T-cell (primary cell): ENCODE measurements around the gene SUSD6. TPM values are rescaled to one million over a fixed set of nuclear protein-coding genes. Genes with fewer than 3 reads are reported as not detected.
A peak's percentile ranks its signal among the peaks of the same experiment; 100 is the strongest.

Experiments
- ATAC-seq, 4 experiments: fragments of 200-7000 bp in 3 of 4; fragments of 150-1000 bp in 1 of 4; cut with Tn5 transposase; replicated peaks in 1 of 4; 1 replicate in 3 of 4; 2 replicates in 1 of 4; pipeline ENCODE4 v1.10.0; 2021; ENCODE audit warnings: moderate library complexity in 3 of 4, mild to moderate bottlenecking in 2 of 4, moderate number of reproducible peaks in 1 of 4
- CTCF ChIA-PET, 2 donors: fragments of 300-600 bp; sonication (Branson Sonifier 250); formaldehyde crosslinking; loops; one replicate each; lab custom pipeline; 2022; ENCODE audit warnings: antibody characterized with exemption in 2 of 2; lab: Charles Lee
- POLR2A ChIA-PET, 2 donors: fragments of 300-600 bp; sonication (Branson Sonifier 250); formaldehyde crosslinking; loops; one replicate each; lab custom pipeline; 2022; ENCODE audit warnings: antibody characterized with exemption in 2 of 2; lab: Charles Lee
- DNase-seq, 35 experiments: peaks; one replicate each; pipeline versions ENCODE4 v3.0.0 to v3.0.0-alpha.2; 2013 to 2023
- H3K27ac ChIP-seq: one replicate; pipeline ENCODE4 v1.5.1; 2013; ENCODE audit warnings: low read length
- H3K27me3 ChIP-seq, 2 experiments: replicated peaks in 1 of 2; 1 replicate in 1 of 2; 2 replicates in 1 of 2; pipeline versions ENCODE4 v1.6.1 to v1.7.0; 2013; ENCODE audit warnings: low read length in 1 of 2, mixed read lengths in 1 of 2; ENCODE audit not compliant: control insufficient read depth in 2 of 2, insufficient read depth in 2 of 2; ENCODE audit errors: extremely low read depth in 1 of 2
- H3K36me3 ChIP-seq, 2 donors: 1 replicate in 1 of 2; 2 replicates in 1 of 2; pipeline versions ENCODE4 v1.6.1 to v1.7.0; 2013; ENCODE audit warnings: low read length in 1 of 2; ENCODE audit not compliant: control insufficient read depth in 2 of 2, insufficient read depth in 1 of 2; ENCODE audit errors: extremely low read depth in 1 of 2
- H3K4me1 ChIP-seq, 2 experiments: 1 replicate in 1 of 2; 2 replicates in 1 of 2; pipeline versions ENCODE4 v1.6.1 to v1.7.0; 2013; ENCODE audit warnings: low read length in 2 of 2, mixed read lengths in 1 of 2; ENCODE audit not compliant: insufficient read depth in 2 of 2, control insufficient read depth in 1 of 2; ENCODE audit errors: extremely low read depth in 1 of 2
- H3K4me3 ChIP-seq, 2 donors: 1 replicate in 1 of 2; 2 replicates in 1 of 2; pipeline versions ENCODE4 v1.5.1 to v1.7.0; 2013; ENCODE audit warnings: mild to moderate bottlenecking in 2 of 2, low read length in 1 of 2, moderate library complexity in 1 of 2; ENCODE audit not compliant: control insufficient read depth in 1 of 2; ENCODE audit errors: extremely low read depth in 1 of 2
- H3K9me3 ChIP-seq: 2 replicates; pipeline ENCODE4 v1.7.0; 2013
- H3K27ac Mint-ChIP-seq, 2 donors: one replicate each; pipeline ENCODE4 v1.8.0; 2020 to 2021; ENCODE audit warnings: mild to moderate bottlenecking in 2 of 2, mixed read lengths in 2 of 2
- H3K27me3 Mint-ChIP-seq, 2 donors: one replicate each; pipeline ENCODE4 v1.8.0; 2021 to 2022; ENCODE audit warnings: mixed read lengths in 2 of 2
- H3K36me3 Mint-ChIP-seq: one replicate; pipeline ENCODE4 v1.8.0; 2021; ENCODE audit warnings: mixed read lengths
- H3K4me1 Mint-ChIP-seq, 3 donors: one replicate each; pipeline ENCODE4 v1.8.0; 2020 to 2022; ENCODE audit warnings: mixed read lengths in 3 of 3, mild to moderate bottlenecking in 1 of 3
- H3K4me3 Mint-ChIP-seq, 3 donors: one replicate each; pipeline ENCODE4 v1.8.0; 2020 to 2022; ENCODE audit warnings: mild to moderate bottlenecking in 3 of 3, mixed read lengths in 3 of 3, moderate library complexity in 3 of 3
- H3K9me3 Mint-ChIP-seq, 3 donors: one replicate each; pipeline ENCODE4 v1.8.0; 2020 to 2022; ENCODE audit warnings: mixed read lengths in 3 of 3
- WGBS: methylation state at CpG from one replicate; pipeline ENCODE4 v1.1.5; 2013; ENCODE audit warnings: missing lambda C conversion rate; ENCODE audit not compliant: insufficient coverage; 5-methylcytosine and 5-hydroxymethylcytosine counted together
- total RNA-seq, 35 experiments: library from RNA in 6 of 35; stranded (reverse) in 6 of 35; fragments of 120-200 nt in 1 of 35; gene quantifications; one replicate each; pipeline versions ENCODE4 v1.2.1 to v1.2.4 and lab custom pipeline; 2013 to 2026

Gene SUSD6
- total RNA-seq, 5 donors from 2014 or later (not counting 1 experiment from before 2014, with no cell fraction given) = 53.5 to 75.5 (median 60.4) TPM

GRCh38 chr14:69629225-69630127, 18.1 kb downstream of the SUSD6 start:
- Histone ChIP-seq H3K36me3 (no peaks in the 10 kb centered on the region), H3K4me3 (no peak overlapping the region), H3K27ac (peak overlapping the region; percentile 15), H3K9me3 (no peaks in the 10 kb centered on the region), H3K4me1 (peaks cover 29 to 71% of the 10 kb centered on the region in 2 experiments), H3K27me3 (no peaks in the 10 kb centered on the region)
- ATAC-seq (no peak), DNase-seq (no peak)
- Mint-ChIP-seq H3K4me1 (peaks cover 92 to 98% (median 95%) of the 10 kb centered on the region in 3 donors), H3K4me3 (peak overlapping the region; percentile 5 to 36 (median 22)), H3K27ac (peak overlapping the region; percentile 68 to 90), H3K36me3 (peaks cover 5% of the 10 kb centered on the region), H3K27me3 (no peaks in the 10 kb centered on the region), H3K9me3 (no peaks in the 10 kb centered on the region)
- POLR2A ChIA-PET = interaction anchor here (0.6 to 1.2 kb wide), 4 partner anchors 10 to 60 kb away, joined by 3 to 4 read pairs (median 3); no protein-coding TSS in a partner anchor
- 75% methylated on average over 3 of the region's 9 CpGs for WGBS
- CTCF ChIA-PET = interaction anchor here (0.5 to 1.0 kb wide), 7 partner anchors 9 to 1392 kb away, joined by 3 to 4 read pairs (median 3); no protein-coding TSS in a partner anchor

GRCh38 chr14:69630360-69630759, 19.0 kb downstream of the SUSD6 start:
- Mint-ChIP-seq H3K4me1 (peaks cover 92 to 98% (median 95%) of the 10 kb centered on the region in 3 donors), H3K27ac (peak overlapping the region; percentile 62 to 90), H3K9me3 (no peaks in the 10 kb centered on the region), H3K4me3 (peak overlapping the region in 2 of 3 donors; percentile 22 to 36), H3K27me3 (no peaks in the 10 kb centered on the region), H3K36me3 (peaks cover 5% of the 10 kb centered on the region)
- CTCF ChIA-PET = interaction anchor here (0.5 to 1.0 kb wide), 5 partner anchors 29 to 1393 kb away, joined by 3 to 4 read pairs (median 3); no protein-coding TSS in a partner anchor
- Histone ChIP-seq H3K4me3 (no peak overlapping the region), H3K36me3 (no peaks in the 10 kb centered on the region), H3K4me1 (peaks cover 30 to 67% of the 10 kb centered on the region in 2 experiments), H3K27ac (no peak overlapping the region), H3K27me3 (no peaks in the 10 kb centered on the region), H3K9me3 (no peaks in the 10 kb centered on the region)
- WGBS = no CpG with 5 or more reads among the region's 2 CpGs
- POLR2A ChIA-PET = interaction anchor here (0.7 to 1.2 kb wide), 4 partner anchors 10 to 59 kb away, joined by 3 to 4 read pairs (median 3); no protein-coding TSS in a partner anchor
- ATAC-seq (no peak), DNase-seq (no peak)

- H3K4me1 ChIP-seq = peaks cover 31 to 68% of the 10 kb centered on the region in 2 experiments
- H3K27me3 ChIP-seq = no peaks in the 10 kb centered on the region
- Mint-ChIP-seq H3K9me3 (no peaks in the 10 kb centered on the region), H3K27ac (peak overlapping the region; percentile 34 to 40), H3K36me3 (peaks cover 5% of the 10 kb centered on the region), H3K27me3 (no peaks in the 10 kb centered on the region), H3K4me1 (peaks cover 92 to 98% (median 95%) of the 10 kb centered on the region in 3 donors), H3K4me3 (no peak overlapping the region)
- no peak overlapping the region for H3K27ac ChIP-seq
- WGBS = no CpG with 5 or more reads among the region's 4 CpGs
- H3K9me3 ChIP-seq = no peaks in the 10 kb centered on the region
- DNase-seq (no peak), ATAC-seq (no peak)
- ChIA-PET POLR2A (no interaction called here), CTCF (no interaction called here)
- no peak overlapping the region for H3K4me3 ChIP-seq
- H3K36me3 ChIP-seq = no peaks in the 10 kb centered on the region
Measured at GRCh38 chr14:69631509-69631908, 20.1 kb downstream of the SUSD6 start.

- Mint-ChIP-seq H3K27ac (peak overlapping the region; percentile 36 to 84), H3K27me3 (no peaks in the 10 kb centered on the region), H3K4me1 (peaks cover 92 to 98% (median 95%) of the 10 kb centered on the region in 3 donors), H3K9me3 (no peaks in the 10 kb centered on the region), H3K36me3 (peaks cover 5% of the 10 kb centered on the region), H3K4me3 (no peak overlapping the region)
- Histone ChIP-seq H3K27ac (no peak overlapping the region), H3K4me3 (no peak overlapping the region), H3K4me1 (peaks cover 37 to 69% of the 10 kb centered on the region in 2 experiments), H3K9me3 (no peaks in the 10 kb centered on the region), H3K36me3 (no peaks in the 10 kb centered on the region), H3K27me3 (no peaks in the 10 kb centered on the region)
- POLR2A ChIA-PET = no interaction called here
- no CpG with 5 or more reads among the region's 4 CpGs for WGBS
- CTCF ChIA-PET = interaction anchor here (0.6 to 0.7 kb wide), 2 partner anchors 29 to 100 kb away, joined by 3 to 4 read pairs; no protein-coding TSS in a partner anchor
- ATAC-seq (no peak), DNase-seq (no peak)
Measured at GRCh38 chr14:69632164-69632563, 20.8 kb downstream of the SUSD6 start.

GRCh38 chr14:69632593-69633151, 21.3 kb downstream of the SUSD6 start:
- ChIA-PET POLR2A (interaction anchor here in 1 of 2 donors (1.3 kb wide), 1 partner anchor 134 kb away, joined by 4 read pairs; the partner anchor contains the start of gene SRSF5), CTCF (interaction anchor here (0.6 to 0.7 kb wide), 2 partner anchors 29 to 99 kb away, joined by 3 to 4 read pairs; no protein-coding TSS in a partner anchor)
- Histone ChIP-seq H3K4me1 (peaks cover 42 to 69% of the 10 kb centered on the region in 2 experiments), H3K27ac (no peak overlapping the region), H3K27me3 (no peaks in the 10 kb centered on the region), H3K4me3 (no peak overlapping the region), H3K9me3 (no peaks in the 10 kb centered on the region), H3K36me3 (no peaks in the 10 kb centered on the region)
- Mint-ChIP-seq H3K36me3 (peaks cover 5% of the 10 kb centered on the region), H3K4me3 (no peak overlapping the region), H3K9me3 (no peaks in the 10 kb centered on the region), H3K27me3 (no peaks in the 10 kb centered on the region), H3K27ac (peak overlapping the region; percentile 70 to 84), H3K4me1 (peaks cover 97 to 99% (median 98%) of the 10 kb centered on the region in 3 donors)
- DNase-seq (no peak), ATAC-seq (no peak)
- WGBS = 71% methylated on average over 1 of the region's 6 CpGs

- Mint-ChIP-seq H3K4me3 (no peak overlapping the region), H3K9me3 (no peaks in the 10 kb centered on the region), H3K36me3 (peaks cover 5% of the 10 kb centered on the region), H3K4me1 (peaks cover 97 to 99% (median 98%) of the 10 kb centered on the region in 3 donors), H3K27me3 (no peaks in the 10 kb centered on the region), H3K27ac (peak overlapping the region; percentile 19 to 70)
- ChIA-PET POLR2A (interaction anchor here in 1 of 2 donors (1.3 kb wide), 1 partner anchor 134 kb away, joined by 4 read pairs; the partner anchor contains the start of gene SRSF5), CTCF (no interaction called here)
- H3K9me3 ChIP-seq = no peaks in the 10 kb centered on the region
- DNase-seq (no peak), ATAC-seq (no peak)
- no peak overlapping the region for H3K27ac ChIP-seq
- WGBS = 90% methylated on average over 3 of the region's 4 CpGs
- H3K27me3 ChIP-seq = no peaks in the 10 kb centered on the region
- peaks cover 48 to 72% of the 10 kb centered on the region in 2 experiments for H3K4me1 ChIP-seq
- no peak overlapping the region for H3K4me3 ChIP-seq
- H3K36me3 ChIP-seq = no peaks in the 10 kb centered on the region
Measured at GRCh38 chr14:69633238-69633637, 21.8 kb downstream of the SUSD6 start.
